HG02973 (cell line): ENCODE measurements around the gene FAM168A.
"Not testable (repeated sequence)": the region's sequence is repeated elsewhere in the genome, so short reads cannot be mapped to it uniquely, and the experiment has no call there.

Source experiments
- ATAC-seq: cut with Tn5 transposase; IDR thresholded peaks from one replicate; pipeline ENCODE4 v1.9.1; 2021; ENCODE audit warnings: moderate library complexity; ENCODE audit not compliant: unreplicated experiment

The FAM168A gene

DNA sequence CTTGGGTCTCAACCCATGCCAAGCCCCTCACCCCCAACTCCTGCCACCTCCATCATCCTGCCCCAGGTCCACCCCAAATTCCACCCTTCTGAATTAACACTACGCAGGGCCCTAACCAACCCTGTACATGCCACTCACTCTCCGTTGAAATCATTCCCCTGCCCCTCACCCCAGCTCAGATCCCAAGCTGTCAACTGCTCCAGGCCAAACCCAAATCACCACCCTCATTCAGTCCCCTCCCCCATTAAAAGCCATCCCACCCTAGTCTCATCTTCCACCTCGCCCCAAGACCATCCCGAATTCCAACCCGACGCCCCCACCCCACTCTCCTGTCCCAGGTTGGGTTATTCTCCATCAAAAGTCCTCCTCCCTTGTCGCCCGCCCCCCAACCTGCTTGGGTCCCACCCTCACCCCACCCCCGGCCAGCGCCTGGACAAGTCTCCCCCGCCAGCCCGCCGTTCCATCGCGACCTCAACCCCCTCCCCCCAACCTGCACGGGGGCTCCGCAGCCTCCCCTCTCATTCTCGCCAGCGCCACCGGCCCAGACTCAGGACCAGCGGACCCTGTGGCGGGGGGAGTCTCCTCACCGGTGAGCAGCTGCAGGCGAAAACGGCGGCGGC lies 466 bp downstream of the FAM168A start:
- ATAC-seq: no peak

- no peak for ATAC-seq
Measured at GRCh38 chr11:73596547-73596946, 1.4 kb downstream of the FAM168A start.

DNA sequence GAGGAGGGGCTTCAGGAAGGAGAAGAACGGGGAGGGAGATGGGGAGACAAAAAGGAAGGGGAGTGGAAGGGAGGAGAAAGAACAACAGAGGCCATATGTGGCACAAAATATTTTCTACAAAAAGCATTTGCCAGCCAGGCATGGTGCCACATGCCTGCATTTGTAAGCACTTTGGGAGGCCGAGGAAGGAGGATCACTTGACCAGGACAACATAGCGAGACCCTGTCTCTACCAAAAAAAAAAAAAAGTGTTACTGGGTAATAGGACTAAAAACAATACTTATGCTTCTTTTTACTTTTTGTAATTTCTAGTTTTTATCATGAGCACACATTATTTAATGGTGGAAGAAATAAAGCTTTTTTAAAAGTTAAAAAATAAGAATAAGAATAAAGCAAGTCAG lies 5.3 kb downstream of the FAM168A start:
- ATAC-seq: no peak

DNA sequence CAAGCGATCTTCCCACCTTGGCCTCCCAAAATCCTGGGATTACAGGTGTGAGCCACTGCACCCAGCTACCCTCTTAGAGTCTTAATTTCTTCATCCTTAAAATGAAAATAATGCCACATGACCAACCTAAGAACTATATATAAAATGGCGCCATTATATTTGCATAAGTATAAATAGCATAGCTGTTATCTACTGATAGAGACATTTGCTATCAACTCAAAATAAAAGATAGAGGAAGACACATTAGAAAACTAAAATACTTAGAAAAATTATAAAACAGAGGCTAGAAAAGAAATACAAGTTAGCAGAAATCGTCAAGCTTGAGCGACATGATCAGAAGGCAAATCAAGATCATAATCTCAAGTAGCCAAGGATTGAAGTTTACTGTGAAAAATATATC lies 6.2 kb downstream of the FAM168A start:
- no peak for ATAC-seq

DNA sequence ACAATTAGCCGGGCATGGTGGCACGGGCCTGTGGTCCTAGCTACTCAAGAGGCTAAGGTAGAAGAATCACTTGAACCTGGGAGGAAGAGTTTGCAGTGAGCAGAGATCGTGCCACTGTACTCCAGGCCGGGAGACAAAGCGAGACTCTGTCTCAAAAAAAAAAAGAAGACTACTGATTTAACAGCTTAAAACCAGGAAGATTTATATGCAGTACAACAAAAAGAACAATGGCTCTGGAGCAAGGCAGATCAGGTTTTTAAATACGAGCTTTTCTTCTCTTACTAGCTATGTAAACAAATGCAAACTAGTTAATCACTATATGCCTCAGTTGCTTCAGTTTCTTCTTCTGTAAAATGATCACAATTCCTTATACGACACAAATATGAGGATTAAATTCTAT lies 6.9 kb downstream of the FAM168A start:
- no peak for ATAC-seq

- ATAC-seq: no peak
Measured at GRCh38 chr11:73586791-73587190, 11.1 kb downstream of the FAM168A start.

- no peak for ATAC-seq
Measured at GRCh38 chr11:73585834-73586575, 11.9 kb downstream of the FAM168A start.

GRCh38 chr11:73584831-73585230 lies 13.1 kb downstream of the FAM168A start:
- no peak for ATAC-seq

- no peak for ATAC-seq
Measured at GRCh38 chr11:73582653-73583052, 15.3 kb downstream of the FAM168A start.

DNA sequence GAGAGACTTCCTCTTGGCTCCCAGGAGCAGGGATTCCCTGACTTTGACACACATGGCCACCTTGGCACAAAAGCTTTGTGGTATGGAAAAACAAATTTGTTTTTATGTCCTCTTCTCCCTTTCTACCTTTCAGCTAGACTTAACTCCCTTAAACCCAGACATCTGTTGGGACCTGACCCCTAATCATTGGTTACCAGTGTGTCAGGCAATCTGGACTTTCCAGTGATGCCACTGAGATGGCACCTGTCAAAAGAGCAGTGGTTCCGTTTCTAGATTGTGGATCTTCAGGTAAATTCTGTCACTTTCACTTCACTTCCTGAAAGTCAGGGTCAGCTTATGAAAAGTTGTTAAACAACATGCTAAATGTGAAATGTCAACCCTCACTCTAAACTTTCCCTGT lies 17.2 kb downstream of the FAM168A start:
- not testable (repeated sequence) for ATAC-seq

DNA sequence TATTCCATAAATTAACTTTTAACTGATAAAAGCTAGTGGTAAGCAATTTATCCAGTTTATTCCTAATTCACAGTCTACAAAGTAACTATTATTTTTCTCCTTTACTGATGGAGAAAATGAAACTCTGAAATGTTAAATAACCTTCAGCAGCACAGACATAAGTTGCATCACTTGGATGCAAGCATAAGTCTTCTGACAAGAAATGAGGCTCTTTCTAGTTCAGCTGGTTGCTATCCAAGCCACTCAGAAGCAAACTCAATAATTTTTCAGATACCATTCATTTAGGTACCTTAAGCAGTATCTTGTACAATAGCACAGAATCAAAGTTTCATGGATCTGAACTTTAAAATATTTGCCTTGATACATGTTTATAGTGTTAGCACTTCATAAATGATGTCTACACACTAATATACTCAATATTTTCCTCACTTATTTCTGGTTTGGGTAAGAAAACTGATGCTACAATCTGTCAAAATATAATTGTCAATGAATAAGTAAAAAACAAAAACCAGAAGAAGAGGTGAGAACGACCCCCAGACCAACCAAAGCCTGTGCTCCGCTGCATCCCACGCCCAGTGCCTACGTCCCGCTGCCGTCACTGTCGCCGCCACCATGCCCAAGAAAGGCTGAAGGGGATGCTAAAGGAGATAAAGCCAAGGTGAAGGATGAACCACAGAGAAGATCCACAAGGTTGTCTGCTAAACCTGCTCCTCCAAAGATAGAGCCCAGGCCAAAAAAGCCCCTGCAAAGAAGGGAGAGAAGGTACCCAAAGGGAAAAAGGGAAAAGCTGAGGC lies 18.1 kb downstream of the FAM168A start:
- no peak for ATAC-seq

GRCh38 chr11:73578592-73579185 lies 19.2 kb downstream of the FAM168A start:
- ATAC-seq: no peak

- no peak for ATAC-seq
Measured at GRCh38 chr11:73577496-73577917, 20.4 kb downstream of the FAM168A start.

DNA sequence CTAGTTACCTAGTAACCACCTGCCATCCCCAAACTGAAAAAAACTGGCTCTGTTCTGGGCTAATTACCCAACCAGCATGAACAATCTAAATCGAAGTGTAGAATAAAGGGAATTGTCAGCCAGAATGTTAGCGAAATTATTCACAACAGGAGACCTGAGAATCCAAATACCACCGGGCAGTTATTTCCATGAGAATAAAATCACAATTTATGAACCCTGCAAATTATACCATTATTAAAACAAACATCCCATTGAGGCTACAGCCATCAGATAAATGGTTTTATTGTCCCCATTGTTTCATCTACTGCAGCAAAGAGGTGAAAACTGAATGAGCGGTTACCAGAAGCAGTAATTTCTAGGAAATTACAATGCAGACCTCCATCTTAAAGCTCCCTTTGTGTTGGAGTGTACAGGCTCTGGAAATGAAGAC lies 21.7 kb downstream of the FAM168A start:
- ATAC-seq: no peak

GRCh38 chr11:73571982-73572381 lies 25.9 kb downstream of the FAM168A start:
- ATAC-seq: not testable (repeated sequence)

- ATAC-seq: no peak
Measured at GRCh38 chr11:73570415-73571114, 27.3 kb downstream of the FAM168A start.

DNA sequence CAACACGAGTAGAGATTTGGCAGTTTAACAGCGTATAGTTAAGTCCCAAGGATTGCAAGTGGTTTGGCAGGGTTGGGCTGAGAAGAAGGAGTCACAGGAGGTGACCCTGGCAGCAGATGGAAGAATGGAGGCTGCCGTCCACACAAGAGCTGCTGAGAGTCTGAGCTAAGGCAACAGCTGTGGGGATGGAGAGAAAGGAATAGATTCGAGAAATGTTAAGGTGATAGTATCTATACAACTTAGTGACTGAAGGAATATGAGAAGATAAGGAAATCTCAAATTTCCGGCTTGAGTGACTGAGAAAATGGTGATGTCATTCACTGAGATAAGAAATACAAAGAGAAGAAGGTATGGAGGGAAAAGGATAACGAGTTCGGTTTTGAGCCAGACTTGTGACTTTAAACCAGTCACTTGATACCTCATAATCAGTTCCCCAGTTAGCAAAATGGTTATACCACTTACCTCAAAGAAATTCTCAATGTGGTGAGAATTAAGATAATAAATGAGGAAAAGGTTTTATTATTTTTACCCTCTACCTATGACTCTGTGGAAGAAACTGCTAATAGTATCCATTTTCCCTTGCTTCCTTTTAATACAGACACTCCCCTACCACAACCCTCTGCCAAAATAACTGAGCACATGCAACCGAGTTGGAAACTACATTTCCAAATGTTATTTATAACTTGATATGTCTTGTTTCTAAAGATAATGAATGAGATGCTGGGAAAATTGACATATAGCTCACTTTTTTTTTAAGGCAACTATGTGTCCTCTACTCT lies 30.7 kb downstream of the FAM168A start:
- no peak for ATAC-seq

- no peak for ATAC-seq
Measured at GRCh38 chr11:73566422-73566821, 31.5 kb downstream of the FAM168A start.

DNA sequence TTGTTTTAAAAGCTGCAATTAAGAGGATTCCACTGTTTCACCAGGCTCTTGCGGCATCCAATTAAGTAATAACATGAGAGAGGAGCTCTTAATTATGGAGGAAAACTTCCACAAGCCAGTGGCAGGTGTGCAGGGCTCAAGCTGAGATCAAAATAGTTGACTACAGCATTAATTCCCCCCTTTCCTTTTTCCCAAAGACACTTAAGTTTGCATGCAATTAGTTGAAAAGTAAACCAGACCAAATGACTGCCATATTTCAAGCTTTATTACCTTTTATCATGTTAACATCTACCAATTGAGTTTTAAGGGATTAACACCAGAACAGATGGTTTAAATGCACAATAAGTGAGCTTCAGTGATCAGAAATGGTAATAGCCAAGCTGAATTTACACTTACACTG lies 32.1 kb downstream of the FAM168A start:
- ATAC-seq: no peak

GRCh38 chr11:73564903-73565302 lies 33.0 kb downstream of the FAM168A start:
- ATAC-seq: no peak
